Midbrain (tissue), 1 donor: ENCODE results near the gene ANKRD17.
"Not testable (repeated sequence)": the region's sequence is repeated elsewhere in the genome, so short reads cannot be mapped to it uniquely, and the experiment has no call there.

Experiments
- DNase-seq: peaks from one replicate; lab custom pipeline; 2025; lab: John Stamatoyannopoulos, UW

ANKRD17 gene

GRCh38 chr4:73258686-73259570 is at the start of gene ANKRD17:
TSS of gene ANKRD17 (minus strand) at chr4:73258798. CDS start at chr4:73258668, 130 bp downstream.
- DNase-seq, result peak; percentile 93

- peak; percentile 52 for DNase-seq
These were observed 49.7 kb upstream of the ANKRD17 start for GRCh38 chr4:73308286-73308685.

GRCh38 chr4:73303711-73304110 is 45.1 kb upstream of the ANKRD17 start:
- DNase-seq, result no peak

GRCh38 chr4:73299548-73300280 is 41.1 kb upstream of the ANKRD17 start:
- no peak for DNase-seq

- DNase-seq, result not testable (repeated sequence)
These were observed 34.1 kb upstream of the ANKRD17 start for GRCh38 chr4:73292661-73293060.

GRCh38 chr4:73281982-73282381 is 23.4 kb upstream of the ANKRD17 start:
- DNase-seq, result no peak

GRCh38 chr4:73281396-73281795 is 22.8 kb upstream of the ANKRD17 start:
- DNase-seq, result peak; percentile 52

GRCh38 chr4:73277201-73277600 is 18.6 kb upstream of the ANKRD17 start:
- no peak for DNase-seq

- DNase-seq, result no peak
These were observed 16.7 kb upstream of the ANKRD17 start for GRCh38 chr4:73275318-73275654.

GRCh38 chr4:73272816-73273215 is 14.2 kb upstream of the ANKRD17 start:
- no peak for DNase-seq

- no peak for DNase-seq
These were observed 8.5 kb upstream of the ANKRD17 start for GRCh38 chr4:73267050-73267449.

GRCh38 chr4:73259571-73260090 is 1.0 kb upstream of the ANKRD17 start:
- DNase-seq, result no peak

GRCh38 chr4:73258436-73258685 is 237 bp downstream of the ANKRD17 start:
- no peak for DNase-seq

GRCh38 chr4:73257651-73258435 is 755 bp downstream of the ANKRD17 start:
- DNase-seq, result peak; percentile 54

- peak; percentile 85 for DNase-seq
These were observed 1.4 kb downstream of the ANKRD17 start for GRCh38 chr4:73257234-73257633.

GRCh38 chr4:73255847-73256246 is 2.8 kb downstream of the ANKRD17 start:
- DNase-seq, result not testable (repeated sequence)

- no peak for DNase-seq
These were observed 6.6 kb downstream of the ANKRD17 start for GRCh38 chr4:73252001-73252400.

GRCh38 chr4:73251384-73251783 is 7.2 kb downstream of the ANKRD17 start:
- DNase-seq, result no peak

GRCh38 chr4:73250642-73251041 is 8.0 kb downstream of the ANKRD17 start:
- DNase-seq, result no peak

GRCh38 chr4:73248821-73249220 is 9.8 kb downstream of the ANKRD17 start:
- DNase-seq, result no peak

GRCh38 chr4:73248416-73248815 is 10.2 kb downstream of the ANKRD17 start:
- no peak for DNase-seq

GRCh38 chr4:73247100-73247499 is 11.5 kb downstream of the ANKRD17 start:
- no peak for DNase-seq
